PFSK-1 (cell line): ENCODE measurements around the gene KCNK16.

Experiments
- FOXP2 ChIP-seq: optimal IDR thresholded peaks from 2 replicates; pipeline ENCODE3; 2011; ENCODE audit warnings: borderline replicate concordance, control low read depth, inconsistent platforms; ENCODE audit not compliant: insufficient read depth; ENCODE audit errors: extremely low read length, extremely low read depth
- POLR2AphosphoS5 ChIP-seq: IDR thresholded peaks from 2 replicates; pipeline ENCODE4 v1.6.1; 2012; ENCODE audit warnings: low read depth, mild to moderate bottlenecking, control low read depth, low read length, moderate library complexity
- REST ChIP-seq, 2 experiments: IDR thresholded peaks; 2 replicates each; pipeline versions ENCODE4 v1.6.1 to v1.8.0; 2011 to 2012; ENCODE audit warnings: low read depth in 2 of 2, low read length in 2 of 2, control low read depth in 1 of 2, inconsistent platforms in 1 of 2, mild to moderate bottlenecking in 1 of 2, moderate library complexity in 1 of 2; ENCODE audit not compliant: insufficient read depth in 1 of 2
- SIN3A ChIP-seq: IDR thresholded peaks from 2 replicates; pipeline ENCODE4 v1.6.1; 2012; ENCODE audit warnings: mild to moderate bottlenecking, low read length, moderate library complexity, borderline replicate concordance; ENCODE audit not compliant: insufficient read depth
- TAF1 ChIP-seq: IDR thresholded peaks from 2 replicates; pipeline ENCODE4 v1.6.1; 2012; ENCODE audit warnings: low read length, control low read depth, borderline replicate concordance; ENCODE audit not compliant: insufficient read depth

Gene KCNK16

DNA sequence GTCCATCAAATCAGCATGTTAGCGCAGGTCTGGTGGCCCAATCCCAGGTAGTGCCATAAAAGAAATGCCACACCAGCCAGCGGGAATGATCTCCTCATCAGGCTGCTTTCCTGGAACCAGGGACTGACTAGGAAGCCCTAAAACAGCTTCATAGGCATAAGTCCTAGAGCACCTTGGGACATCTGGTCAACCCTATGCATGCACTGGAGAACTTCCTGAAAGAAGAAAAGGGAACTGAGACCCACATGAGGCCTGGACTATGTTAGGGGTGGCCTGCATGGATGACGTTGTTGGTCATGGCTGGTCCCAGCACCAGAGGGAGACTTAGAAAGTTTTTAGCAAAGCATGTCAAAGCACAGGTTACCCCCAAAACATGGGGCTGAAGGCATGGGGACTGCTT, 7.6 kb upstream of the KCNK16 start:
- no peak for TF ChIP-seq FOXP2
- no peak for TF ChIP-seq POLR2AphosphoS5
- TF ChIP-seq SIN3A, result no peak
- no peak for TF ChIP-seq TAF1
- TF ChIP-seq REST (IDR thresholded peaks at IDR 0.05; ENCODE audit: insufficient read depth in 1 of 2, low read depth in 2 of 2, low read length in 2 of 2), result no peak

GRCh38 chr6:39328066-39328465, 5.6 kb upstream of the KCNK16 start:
- TF ChIP-seq SIN3A (no peak), TAF1 (no peak), POLR2AphosphoS5 (no peak), REST (IDR thresholded peaks at IDR 0.05; ENCODE audit: insufficient read depth in 1 of 2, low read depth in 2 of 2, low read length in 2 of 2) (no peak), FOXP2 (no peak)

DNA sequence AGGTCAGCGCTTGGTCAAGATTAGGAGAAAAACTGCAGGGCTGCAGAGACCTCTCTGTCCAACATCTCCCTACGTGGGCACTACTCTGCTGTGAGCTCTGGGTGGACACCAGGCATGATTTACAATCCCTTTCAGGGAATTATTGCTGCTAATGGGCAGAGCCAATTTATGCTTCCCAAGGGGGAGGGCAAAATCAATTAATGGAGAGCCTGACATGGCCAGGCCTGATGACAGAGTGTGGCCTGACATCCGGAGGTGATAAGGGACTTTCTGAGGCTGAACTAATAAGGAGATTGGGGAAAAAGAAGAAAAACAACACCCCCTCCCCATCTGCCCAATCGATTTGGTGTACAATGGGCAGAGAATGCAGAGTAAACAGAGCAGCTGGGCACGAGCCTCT, 5.0 kb upstream of the KCNK16 start:
- TF ChIP-seq TAF1, result no peak
- TF ChIP-seq SIN3A, result no peak
- no peak for TF ChIP-seq POLR2AphosphoS5
- no peak for TF ChIP-seq REST (IDR thresholded peaks at IDR 0.05; ENCODE audit: insufficient read depth in 1 of 2, low read depth in 2 of 2, low read length in 2 of 2)
- no peak for TF ChIP-seq FOXP2

GRCh38 chr6:39321761-39322160, 741 bp downstream of the KCNK16 start:
- no peak for TF ChIP-seq REST (IDR thresholded peaks at IDR 0.05; ENCODE audit: insufficient read depth in 1 of 2, low read depth in 2 of 2, low read length in 2 of 2)
- TF ChIP-seq FOXP2, result no peak

GRCh38 chr6:39320363-39320984, 2.0 kb downstream of the KCNK16 start:
- TF ChIP-seq POLR2AphosphoS5 (no peak), SIN3A (no peak), REST (IDR thresholded peaks at IDR 0.05; ENCODE audit: insufficient read depth in 1 of 2, low read depth in 2 of 2, low read length in 2 of 2) (no peak), FOXP2 (no peak), TAF1 (no peak)
